Stimulated activated CD4-positive, alpha-beta T cell treated with anti-CD3 and anti-CD28 coated beads, Interleukin-4, amount 100 ng/mL, for 48 hours (primary cell): ENCODE results near the gene TNNI3K.

Experiments used
- DNase-seq, 2 donors: peaks; one replicate each; pipeline ENCODE4 v3.0.0-alpha.2; 2020; ENCODE audit warnings: low read depth in 2 of 2

The TNNI3K gene

DNA sequence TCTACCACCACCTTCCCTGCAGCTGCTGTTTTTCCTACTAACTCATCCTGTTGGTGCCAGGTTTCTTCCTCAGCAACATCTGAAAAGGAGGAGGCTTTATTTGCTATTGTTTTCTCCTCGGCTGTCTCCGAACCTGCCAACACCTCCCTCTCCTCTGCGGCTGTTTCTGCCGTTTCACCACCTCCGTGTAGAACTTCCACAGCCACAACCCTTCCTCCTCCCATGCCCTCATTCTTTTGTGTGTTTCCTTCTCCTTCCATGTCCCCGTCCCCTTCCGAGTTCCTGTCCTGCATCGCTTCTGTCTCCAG lies 336.3 kb downstream of the TNNI3K start:
- DNase-seq, result no peak

DNA sequence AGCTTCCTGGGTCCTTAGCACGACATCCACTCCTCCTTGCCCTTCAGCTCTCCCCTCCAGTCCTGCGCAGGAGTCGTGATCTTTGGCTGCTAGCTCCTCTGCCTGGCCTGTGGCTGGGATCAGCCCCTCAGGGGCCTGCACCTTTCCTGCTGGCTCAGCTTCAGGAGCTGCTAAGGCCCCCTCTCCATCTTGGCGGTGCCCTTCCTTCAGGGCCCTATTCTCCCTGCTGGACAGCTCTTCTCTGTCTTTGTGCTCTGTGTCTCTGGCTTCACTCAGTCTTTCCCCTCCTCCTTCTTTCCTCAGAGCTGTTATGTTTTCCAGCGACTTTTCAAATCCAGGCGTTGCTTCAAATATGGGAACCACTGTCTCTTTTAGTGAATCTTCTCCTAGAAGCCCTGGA lies 336.7 kb downstream of the TNNI3K start:
- no peak for DNase-seq

- no peak for DNase-seq
Measured at GRCh38 chr1:74578101-74578500, 342.9 kb downstream of the TNNI3K start.

DNA sequence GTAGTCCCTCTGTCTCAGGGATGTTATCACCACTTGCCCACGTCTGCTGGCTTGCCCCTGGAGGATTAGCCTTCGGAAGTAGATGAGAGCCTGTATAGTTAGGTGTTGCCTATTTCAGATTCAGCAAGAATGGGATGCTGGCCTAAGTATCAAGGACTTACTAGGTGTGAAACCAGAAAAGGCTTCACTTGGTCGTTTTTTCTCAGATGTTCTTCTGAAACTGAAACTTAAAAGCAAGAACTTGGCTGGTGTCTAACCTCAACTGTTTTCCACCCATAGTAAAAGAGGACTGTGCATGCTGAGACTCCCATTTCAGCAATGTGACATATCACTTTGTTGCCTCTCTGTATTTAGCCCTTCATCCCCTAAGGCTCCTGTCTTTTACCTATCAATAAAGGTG lies 344.2 kb downstream of the TNNI3K start:
- no peak for DNase-seq

GRCh38 chr1:74583397-74583796 lies 348.2 kb downstream of the TNNI3K start:
- no peak for DNase-seq

DNA sequence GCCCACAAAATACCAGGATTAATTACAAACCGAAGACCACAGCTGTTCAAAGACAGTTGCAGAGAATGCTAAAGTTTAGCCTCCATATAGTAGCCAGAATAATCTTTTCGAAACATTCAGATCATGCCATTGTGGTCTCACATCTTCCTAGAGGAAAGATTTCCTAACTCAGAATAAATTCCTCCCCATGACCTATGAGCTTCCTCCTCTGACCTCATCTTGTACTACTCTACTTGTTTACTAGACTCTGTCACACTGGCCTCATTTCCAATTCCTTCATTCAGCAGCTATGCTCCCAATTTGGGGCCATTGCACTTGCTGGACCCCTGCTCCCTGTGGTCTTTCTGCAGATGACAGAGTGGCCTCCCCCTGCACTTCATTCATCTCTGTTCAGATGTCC lies 349.0 kb downstream of the TNNI3K start:
- no peak for DNase-seq

DNA sequence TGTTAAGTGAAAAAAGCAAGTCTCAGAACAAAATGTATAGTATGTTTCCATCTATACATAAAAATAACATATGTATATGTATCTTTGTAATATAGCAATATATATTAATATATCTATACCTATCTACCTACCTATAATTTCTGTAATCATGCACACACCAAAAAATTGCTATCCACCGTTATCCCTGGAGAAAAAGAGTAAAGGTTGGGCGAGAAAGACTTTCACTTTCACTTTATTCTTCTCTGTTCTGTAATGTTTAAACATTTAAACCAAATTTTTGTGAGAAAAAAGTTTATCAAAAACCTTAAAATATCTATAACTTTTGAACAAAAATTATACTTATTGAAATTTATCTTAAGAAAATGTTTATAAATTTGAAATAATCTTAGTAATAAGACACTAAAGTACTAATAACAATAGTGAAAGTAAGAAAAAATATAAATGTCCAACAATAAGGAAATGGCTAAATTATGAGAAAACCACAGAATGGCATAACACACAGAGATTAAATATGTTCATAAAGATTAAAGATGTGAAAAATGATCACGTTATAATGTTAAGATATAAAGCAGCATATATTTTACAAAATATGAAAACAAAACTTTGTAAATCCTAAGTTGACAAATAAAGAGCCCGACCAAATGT lies 351.2 kb downstream of the TNNI3K start:
- no peak for DNase-seq

DNA sequence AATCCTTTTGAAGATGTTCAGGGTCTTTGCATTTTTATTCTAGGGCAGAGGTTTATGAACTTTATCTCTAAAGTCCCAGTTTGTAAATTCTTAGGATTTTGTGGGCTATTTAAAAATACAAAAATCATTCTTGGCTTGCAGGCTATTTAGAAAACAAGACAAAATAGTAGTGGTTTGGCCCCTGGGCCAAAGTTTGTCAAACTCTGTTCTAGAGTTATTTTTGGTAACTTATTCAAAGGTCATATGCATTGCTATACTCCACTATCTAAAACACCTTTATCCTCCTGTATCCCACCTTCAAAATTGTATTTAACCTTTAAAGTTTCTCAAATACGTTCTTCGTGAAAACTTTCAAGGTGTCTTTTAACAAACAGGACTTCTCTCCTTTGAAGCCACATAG lies 352.7 kb downstream of the TNNI3K start:
- DNase-seq, result no peak

- no peak for DNase-seq
Measured at GRCh38 chr1:74590288-74590687, 355.1 kb downstream of the TNNI3K start.

DNA sequence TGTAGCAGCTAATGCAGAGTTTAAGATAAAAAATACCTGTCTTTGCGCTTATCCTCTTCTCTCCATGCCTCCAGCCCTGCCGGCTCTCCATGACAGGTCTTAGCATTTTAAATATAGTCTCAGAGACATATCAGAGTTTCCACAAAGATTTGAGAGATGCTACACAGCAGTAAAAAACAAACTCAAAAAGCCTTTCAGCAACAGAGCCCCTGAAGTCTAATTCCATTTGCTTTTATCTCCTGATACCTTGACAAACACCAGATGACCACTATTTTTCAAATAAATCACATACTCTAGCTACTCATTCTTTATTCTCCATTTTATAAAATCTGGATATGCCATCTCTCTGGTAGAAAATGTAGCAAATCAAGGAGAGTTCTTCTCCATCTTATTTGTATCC lies 356.8 kb downstream of the TNNI3K start:
- DNase-seq, result no peak

DNA sequence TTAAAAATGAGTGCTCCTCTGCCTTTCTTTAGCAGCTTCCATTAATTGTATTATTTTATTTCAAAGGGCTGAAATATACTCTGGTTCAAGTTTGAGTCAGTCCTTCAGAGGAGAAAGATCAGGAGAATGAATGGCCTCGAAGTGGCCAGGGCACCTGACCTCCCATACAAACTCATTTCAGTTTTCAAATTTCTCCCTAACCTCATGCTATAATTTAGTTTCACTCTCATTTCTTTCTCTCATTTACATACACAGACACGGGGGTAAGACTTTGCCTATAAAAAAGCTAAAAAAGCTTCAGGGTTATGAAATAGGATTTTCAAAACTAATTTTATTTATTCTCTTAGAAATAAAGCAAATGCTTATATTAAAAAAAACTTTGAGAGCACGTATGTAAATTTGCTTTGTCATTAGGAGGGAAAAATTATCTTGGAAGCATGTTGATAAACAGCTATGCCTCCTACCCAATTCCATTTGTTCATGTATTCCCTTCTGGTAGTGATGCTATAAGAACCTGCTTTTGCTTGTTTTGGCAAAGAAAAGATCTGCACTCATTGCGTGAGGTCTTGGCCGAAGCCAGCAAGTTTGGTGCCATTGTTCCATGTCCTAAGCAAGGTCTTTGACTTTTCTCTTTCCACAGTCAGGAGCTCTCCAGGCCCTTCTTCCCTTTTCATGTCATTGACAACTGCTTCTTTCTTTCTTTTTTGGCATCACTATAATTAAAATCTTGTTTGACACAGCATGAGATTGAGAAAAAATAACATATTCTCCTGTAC lies 357.6 kb downstream of the TNNI3K start:
- DNase-seq, result no peak
